LNCAP (cell line): ENCODE measurements around the gene ABCA13.

Experiments
- CTCF ChIP-seq: fragments of 450-650 bp; IDR thresholded peaks from 2 replicates; pipeline ENCODE4 v1.5.1; 2017; ENCODE audit warnings: mild to moderate bottlenecking

ABCA13 gene

GRCh38 chr7:48628793-48629349, 457.6 kb downstream of the ABCA13 start:
- no peak for TF ChIP-seq CTCF

GRCh38 chr7:48634116-48634632, 462.9 kb downstream of the ABCA13 start:
- TF ChIP-seq CTCF = no peak

GRCh38 chr7:48635796-48636195, 464.5 kb downstream of the ABCA13 start:
- no peak for TF ChIP-seq CTCF

- no peak for TF ChIP-seq CTCF
These were observed 465.2 kb downstream of the ABCA13 start for GRCh38 chr7:48636391-48637015.

- TF ChIP-seq CTCF = no peak
These were observed 466.1 kb downstream of the ABCA13 start for GRCh38 chr7:48637382-48637781.

GRCh38 chr7:48638041-48638440, 466.8 kb downstream of the ABCA13 start:
- no peak for TF ChIP-seq CTCF

GRCh38 chr7:48643431-48644013, 472.3 kb downstream of the ABCA13 start:
- no peak for TF ChIP-seq CTCF
